IMR-90 (cell line): ENCODE measurements around the gene ALDH1A1. TPM values are rescaled to one million over a fixed set of nuclear protein-coding genes. Genes with fewer than 3 reads are reported as not detected.

Source experiments
- ATAC-seq: fragments of 200-7000 bp; cut with Tn5 transposase; 2 replicates; pipeline ENCODE4 v1.9.1; 2020; ENCODE audit warnings: low read depth, mild to moderate bottlenecking, moderate library complexity
- BruUV-seq: library from RNA; stranded (reverse); fragments of 400-500 nt; replicated peaks from 2 replicates; lab custom pipeline; 2021; lab: Mats Ljungman, UMichigan
- CTCF ChIA-PET: fragments of 300-600 bp; formaldehyde crosslinking; extraction: SDS; loops from one replicate; lab custom pipeline; 2021; ENCODE audit warnings: antibody characterized with exemption; lab: Yijun Ruan, JAX
- POLR2A ChIA-PET: fragments of 300-600 bp; sonication (Branson Sonifier 250); formaldehyde crosslinking; loops from one replicate; lab custom pipeline; 2022; ENCODE audit warnings: antibody characterized with exemption; ENCODE audit not compliant: unreplicated experiment; lab: Charles Lee
- DNase-seq: peaks from one replicate; pipeline ENCODE4 v3.0.0; 2013
- H2AFZ ChIP-seq: replicated peaks from 2 replicates; pipeline ENCODE3; 2013; ENCODE audit warnings: low read length, mild to moderate bottlenecking; ENCODE audit not compliant: poor library complexity
- H2AK5ac ChIP-seq: 2 replicates; pipeline ENCODE4 v1.6.1; 2013; ENCODE audit warnings: low read depth, low read length, inconsistent platforms
- H2AK9ac ChIP-seq: replicated peaks from 2 replicates; pipeline ENCODE3; 2013; ENCODE audit warnings: mild to moderate bottlenecking, low read depth, low read length, moderate library complexity; ENCODE audit not compliant: poor library complexity
- H2BK120ac ChIP-seq: 2 replicates; pipeline ENCODE4 v1.6.1; 2013; ENCODE audit warnings: low read depth, low read length, inconsistent platforms
- H2BK15ac ChIP-seq: 3 replicates; pipeline ENCODE4 v1.6.1; 2013; ENCODE audit warnings: low read depth, low read length, inconsistent platforms
- H2BK20ac ChIP-seq: 2 replicates; pipeline ENCODE4 v1.6.1; 2013; ENCODE audit warnings: low read depth, mild to moderate bottlenecking, inconsistent platforms, low read length, moderate library complexity
- H2BK5ac ChIP-seq: 2 replicates; pipeline ENCODE4 v1.6.1; 2013; ENCODE audit warnings: mild to moderate bottlenecking, low read depth, low read length, inconsistent platforms; ENCODE audit not compliant: poor library complexity, severe bottlenecking
- H3K14ac ChIP-seq: replicated peaks from 2 replicates; pipeline ENCODE4 v1.6.1; 2013; ENCODE audit warnings: low read depth, low read length, inconsistent platforms
- H3K18ac ChIP-seq: 2 replicates; pipeline ENCODE4 v1.6.1; 2013; ENCODE audit warnings: low read depth, low read length, control low read depth
- H3K23ac ChIP-seq: 2 replicates; pipeline ENCODE4 v1.6.1; 2013; ENCODE audit warnings: low read depth, low read length, inconsistent platforms
- H3K27ac ChIP-seq: 2 replicates; pipeline ENCODE4 v1.5.1; 2013; ENCODE audit warnings: mild to moderate bottlenecking, control low read depth, low read length; ENCODE audit not compliant: insufficient read depth
- H3K27me3 ChIP-seq: 2 replicates; pipeline ENCODE4 v1.6.1; 2013; ENCODE audit warnings: low read length; ENCODE audit not compliant: control insufficient read depth, insufficient read depth
- H3K36me3 ChIP-seq: 2 replicates; pipeline ENCODE4 v1.6.1; 2013; ENCODE audit warnings: low read length, mixed read lengths; ENCODE audit not compliant: control insufficient read depth, insufficient read depth
- H3K4ac ChIP-seq: 2 replicates; pipeline ENCODE4 v1.6.1; 2013; ENCODE audit warnings: low read depth, low read length, inconsistent platforms
- H3K4me1 ChIP-seq: 2 replicates; pipeline ENCODE4 v1.6.1; 2013; ENCODE audit warnings: low read length, mixed read lengths; ENCODE audit not compliant: control insufficient read depth, insufficient read depth
- H3K4me2 ChIP-seq: 2 replicates; pipeline ENCODE4 v1.6.1; 2013; ENCODE audit warnings: low read depth, mild to moderate bottlenecking, control low read depth, low read length, moderate library complexity
- H3K4me3 ChIP-seq: 2 replicates; pipeline ENCODE4 v1.5.1; 2013; ENCODE audit warnings: low read depth, mild to moderate bottlenecking, control low read depth, low read length, moderate library complexity; ENCODE audit not compliant: insufficient read depth
- H3K56ac ChIP-seq: 2 replicates; pipeline ENCODE4 v1.6.1; 2013; ENCODE audit warnings: low read length, inconsistent platforms; ENCODE audit not compliant: insufficient read depth; ENCODE audit errors: extremely low read depth
- H3K79me1 ChIP-seq, 2 experiments: 2 replicates each; pipeline ENCODE4 v1.6.1; 2013; ENCODE audit warnings: low read length in 2 of 2, inconsistent platforms in 1 of 2, low read depth in 1 of 2
- H3K9ac ChIP-seq: 2 replicates; pipeline ENCODE4 v1.6.1; 2013; ENCODE audit warnings: low read depth, low read length, control low read depth
- H3K9me1 ChIP-seq: 2 replicates; pipeline ENCODE4 v1.6.1; 2013; ENCODE audit warnings: low read length, inconsistent platforms; ENCODE audit not compliant: insufficient read depth
- H3K9me3 ChIP-seq: 2 replicates; pipeline ENCODE4 v1.6.1; 2013; ENCODE audit warnings: low read length; ENCODE audit not compliant: control insufficient read depth, insufficient read depth
- H4K20me1 ChIP-seq: 2 replicates; pipeline ENCODE4 v1.6.1; 2013; ENCODE audit warnings: low read length, inconsistent platforms; ENCODE audit not compliant: insufficient read depth
- H4K5ac ChIP-seq: 2 replicates; pipeline ENCODE4 v1.6.1; 2013; ENCODE audit warnings: mild to moderate bottlenecking, low read depth, low read length, control low read depth
- H4K8ac ChIP-seq, 2 experiments: 2 replicates each; pipeline ENCODE4 v1.6.1; 2013; ENCODE audit warnings: low read depth in 2 of 2, low read length in 2 of 2, control low read depth in 1 of 2, inconsistent platforms in 1 of 2
- H4K91ac ChIP-seq: 2 replicates; pipeline ENCODE4 v1.6.1; 2013; ENCODE audit warnings: low read depth, low read length, inconsistent platforms; ENCODE audit not compliant: insufficient read depth
- BHLHE40 ChIP-seq: fragments of 150-350 bp; IDR thresholded peaks from 2 replicates; pipeline ENCODE4 v1.6.1; 2016; ENCODE audit warnings: mild to moderate bottlenecking, low read depth, low read length
- CEBPB ChIP-seq: IDR thresholded peaks from 2 replicates; pipeline ENCODE4 v1.6.1; 2012; ENCODE audit warnings: low read depth, low read length, improper control_type of control experiment
- CHD1 ChIP-seq: IDR thresholded peaks from 2 replicates; pipeline ENCODE4 v1.6.1; 2012; ENCODE audit warnings: low read depth, low read length, improper control_type of control experiment
- CTCF ChIP-seq: conservative IDR thresholded peaks from 2 replicates; pipeline ENCODE4 v1.5.1; 2012; ENCODE audit warnings: mild to moderate bottlenecking, low read depth, low read length, improper control_type of control experiment
- ELK1 ChIP-seq: fragments of 150-350 bp; IDR thresholded peaks from 2 replicates; pipeline ENCODE4 v1.6.1; 2016; ENCODE audit warnings: low read depth, mild to moderate bottlenecking, low read length, moderate library complexity, borderline replicate concordance
- FOS ChIP-seq: fragments of 150-350 bp; IDR thresholded peaks from 2 replicates; pipeline ENCODE4 v1.6.1; 2016; ENCODE audit warnings: low read depth, low read length
- MAFK ChIP-seq: IDR thresholded peaks from 2 replicates; pipeline ENCODE4 v1.6.1; 2012; ENCODE audit warnings: low read depth, low read length, improper control_type of control experiment
- MAZ ChIP-seq: IDR thresholded peaks from 2 replicates; pipeline ENCODE4 v1.6.1; 2012; ENCODE audit warnings: low read depth, mild to moderate bottlenecking, low read length, improper control_type of control experiment, moderate library complexity, borderline replicate concordance
- MXI1 ChIP-seq: IDR thresholded peaks from 2 replicates; pipeline ENCODE4 v1.6.1; 2012; ENCODE audit warnings: low read depth, mild to moderate bottlenecking, low read length, moderate library complexity, borderline replicate concordance
- NFE2L2 ChIP-seq: fragments of 150-350 bp; IDR thresholded peaks from 2 replicates; pipeline ENCODE4 v1.6.1; 2016; ENCODE audit warnings: low read depth, mild to moderate bottlenecking, low read length
- POLR2A ChIP-seq: IDR thresholded peaks from 2 replicates; pipeline ENCODE4 v1.6.1; 2012; ENCODE audit warnings: mild to moderate bottlenecking, low read depth, low read length
- RAD21 ChIP-seq: IDR thresholded peaks from 2 replicates; pipeline ENCODE4 v1.6.1; 2012; ENCODE audit warnings: low read length, improper control_type of control experiment
- RCOR1 ChIP-seq: IDR thresholded peaks from 2 replicates; pipeline ENCODE4 v1.6.1; 2012; ENCODE audit warnings: mild to moderate bottlenecking, low read length, improper control_type of control experiment; ENCODE audit not compliant: insufficient replicate concordance
- RFX5 ChIP-seq: IDR thresholded peaks from 2 replicates; pipeline ENCODE4 v1.8.0; 2012; ENCODE audit warnings: low read depth, mild to moderate bottlenecking, low read length, moderate library complexity
- SMC3 ChIP-seq: fragments of 150-350 bp; IDR thresholded peaks from 2 replicates; pipeline ENCODE4 v1.6.1; 2016; ENCODE audit warnings: low read depth, mild to moderate bottlenecking, antibody characterized with exemption, low read length, moderate library complexity
- USF2 ChIP-seq: fragments of 150-350 bp; IDR thresholded peaks from 2 replicates; pipeline ENCODE4 v1.6.1; 2017; ENCODE audit warnings: mild to moderate bottlenecking, antibody characterized with exemption, low read length, low read depth
- WGBS, 2 experiments: methylation state at CpG; one replicate each; pipeline versions ENCODE4 v1.1.5 to v1.1.7; 2013; ENCODE audit warnings: missing lambda C conversion rate in 2 of 2; ENCODE audit not compliant: insufficient read length in 1 of 2; ENCODE audit errors: extremely low coverage in 2 of 2; 5-methylcytosine and 5-hydroxymethylcytosine counted together
- dilution Hi-C: fragments of 300-500 bp; cut with HindIII; formaldehyde crosslinking; loops from one replicate; pipeline ENCODE4 v1.14.3; 2018; ENCODE audit warnings: low sequenced_read_pairs; ENCODE audit not compliant: unreplicated experiment
- in situ Hi-C: fragments of 300-500 bp; cut with MboI; formaldehyde crosslinking; loops from 3 replicates; pipeline ENCODE4 v1.14.3; 2019; ENCODE audit warnings: low sequenced_read_pairs, inconsistent platforms, mixed read lengths
- intact Hi-C: fragments of 100-400 bp; cut with micrococcal nuclease; formaldehyde crosslinking; loops from 2 replicates; pipeline ENCODE4 v1.10.0; 2022
- polyA plus RNA-seq, 3 experiments: library from polyadenylated mRNA; depleted of rRNA; stranded (reverse); fragments of >200 nt; gene quantifications; 2 replicates each; pipeline ENCODE4 v1.2.3, GENCODE V29; 2012; ENCODE audit warnings: low replicate concordance in 1 of 3
- total RNA-seq: library from RNA; depleted of rRNA; stranded (reverse); fragments of >200 nt; gene quantifications from 2 replicates; pipeline ENCODE4 v1.2.3, GENCODE V29; 2012

ALDH1A1 gene
- total and polyA plus RNA-seq, 2 of the 4 experiments (the other 2 are of a cell fraction) = not detected

GRCh38 chr9:72886386-72886785 lies 66.5 kb downstream of the ALDH1A1 start:
- H3K23ac ChIP-seq = no peak overlapping the region
- ChIA-PET CTCF (no interaction called here), POLR2A (no interaction called here)
- in situ Hi-C loops (no loop called here), dilution Hi-C loops (no loop called here), intact Hi-C loops (no loop called here)
- no peak overlapping the region for H2AK9ac ChIP-seq
- H3K36me3 ChIP-seq = no peaks in the 10 kb centered on the region
- no peak overlapping the region for H4K91ac ChIP-seq
- no peak overlapping the region for H2AK5ac ChIP-seq
- no peaks in the 10 kb centered on the region for H3K27me3 ChIP-seq
- no peak overlapping the region for H3K14ac ChIP-seq
- no peak overlapping the region for H2BK120ac ChIP-seq
- no peak overlapping the region for H3K27ac ChIP-seq
- H3K9ac ChIP-seq = no peak overlapping the region
- TF ChIP-seq RCOR1 = no peak
- no peak for TF ChIP-seq USF2
- TF ChIP-seq MAZ = no peak
- TF ChIP-seq RFX5 = no peak
- TF ChIP-seq POLR2A = no peak
- TF ChIP-seq FOS = no peak
- TF ChIP-seq BHLHE40 = no peak
- no peak for TF ChIP-seq MXI1
- TF ChIP-seq MAFK = no peak
- no peak for TF ChIP-seq SMC3
- no peak for TF ChIP-seq RAD21
- TF ChIP-seq CEBPB = no peak
- TF ChIP-seq ELK1 = no peak
- TF ChIP-seq CHD1 = no peak
- TF ChIP-seq CTCF = no peak
- TF ChIP-seq NFE2L2 = no peak
- H4K8ac ChIP-seq = no peak overlapping the region
- H3K4me2 ChIP-seq = no peak overlapping the region
- no peak overlapping the region for H2BK15ac ChIP-seq
- H3K4me3 ChIP-seq = no peak overlapping the region
- WGBS, 2 experiments = no CpG with 5 or more reads among the region's 1 CpG
- H2AFZ ChIP-seq = no peak overlapping the region
- H3K4me1 ChIP-seq = no peaks in the 10 kb centered on the region
- no peaks in the 10 kb centered on the region for H3K79me1 ChIP-seq
- DNase-seq (no peak), ATAC-seq (no peak)
- H3K9me3 ChIP-seq = no peaks in the 10 kb centered on the region
- H2BK5ac ChIP-seq = no peak overlapping the region
- no peak overlapping the region for H2BK20ac ChIP-seq
- no peak overlapping the region for H3K4ac ChIP-seq
- H4K5ac ChIP-seq = no peak overlapping the region
- H3K9me1 ChIP-seq = no peaks in the 10 kb centered on the region
- no TSS peak for BruUV-seq
- no peaks in the 10 kb centered on the region for H4K20me1 ChIP-seq
- H3K18ac ChIP-seq = no peak overlapping the region
- H3K56ac ChIP-seq = no peak overlapping the region
